UCSD-AML1 (cell line): ENCODE data around the gene UXT.
A peak's percentile ranks its signal among the peaks of the same experiment; 100 is the strongest.
"Not testable (repeated sequence)": the region's sequence is repeated elsewhere in the genome, so short reads cannot be mapped to it uniquely, and the experiment has no call there.

ENCODE experiments used
- DNase-seq: peaks from one replicate; lab custom pipeline; 2025; ENCODE audit not compliant: unreplicated experiment; lab: John Stamatoyannopoulos, UW

UXT gene, protein sequence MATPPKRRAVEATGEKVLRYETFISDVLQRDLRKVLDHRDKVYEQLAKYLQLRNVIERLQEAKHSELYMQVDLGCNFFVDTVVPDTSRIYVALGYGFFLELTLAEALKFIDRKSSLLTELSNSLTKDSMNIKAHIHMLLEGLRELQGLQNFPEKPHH

DNA sequence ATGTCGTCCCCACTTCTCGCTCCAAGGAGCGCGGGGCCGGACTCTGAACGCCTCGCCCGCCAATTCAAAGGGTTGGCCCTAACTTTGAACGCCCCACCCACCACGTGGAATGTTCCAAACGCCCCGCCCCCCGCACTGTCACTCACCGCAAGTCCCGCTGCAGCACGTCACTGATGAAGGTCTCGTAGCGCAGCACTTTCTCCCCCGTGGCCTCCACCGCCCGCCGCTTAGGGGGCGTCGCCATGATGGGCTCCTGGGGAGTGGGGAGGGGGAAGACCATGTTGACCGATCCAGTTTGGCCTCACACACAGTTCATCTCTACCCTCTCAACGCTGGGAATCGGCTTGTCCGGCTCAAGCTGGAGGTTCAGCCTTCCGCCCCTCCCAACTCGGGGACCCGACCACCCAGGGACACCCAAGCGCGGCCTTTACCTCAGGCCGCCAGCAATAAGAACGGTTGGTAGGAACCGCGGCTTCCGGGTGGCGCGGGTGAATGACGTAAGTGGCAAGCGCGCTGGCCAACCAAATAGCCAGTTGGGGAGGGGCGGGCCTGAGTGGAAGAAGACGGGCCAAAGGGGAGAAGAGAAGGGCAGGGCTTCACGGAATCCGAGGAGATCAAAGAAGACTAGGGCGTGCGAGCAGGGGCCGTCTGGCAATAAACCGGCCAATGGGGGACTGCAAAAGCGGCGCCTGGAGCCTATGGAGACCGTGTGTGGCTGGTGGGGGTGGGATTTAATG lies at the start of gene UXT:
UXT (minus strand) TSS at position 497 of the 737 bp plus-strand sequence; CDS start at position 244, 253 bp downstream.
- DNase-seq: peak; percentile 88

- no peak for DNase-seq
Measured at GRCh38 chrX:47707031-47707780, 48.2 kb upstream of the UXT start.

DNA sequence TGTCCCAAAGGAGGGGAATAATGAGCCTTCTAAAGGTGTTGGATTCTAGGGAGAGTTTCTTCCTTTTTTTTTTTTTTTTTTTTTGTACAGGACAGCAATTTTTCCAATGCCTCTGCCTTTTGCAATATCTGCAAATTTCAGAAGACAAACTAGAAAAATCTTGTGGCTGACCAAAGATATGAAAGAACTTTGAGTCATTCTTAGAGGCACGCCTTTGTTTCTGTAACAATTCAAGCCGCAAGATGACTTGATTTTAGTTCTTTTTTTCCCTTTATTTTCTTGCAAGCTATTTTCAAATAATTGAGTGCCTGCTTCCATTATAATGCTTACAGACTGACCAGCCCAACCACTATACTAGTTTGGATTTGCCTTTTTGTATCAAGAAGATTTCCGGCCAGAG lies 47.6 kb upstream of the UXT start:
- no peak for DNase-seq

DNA sequence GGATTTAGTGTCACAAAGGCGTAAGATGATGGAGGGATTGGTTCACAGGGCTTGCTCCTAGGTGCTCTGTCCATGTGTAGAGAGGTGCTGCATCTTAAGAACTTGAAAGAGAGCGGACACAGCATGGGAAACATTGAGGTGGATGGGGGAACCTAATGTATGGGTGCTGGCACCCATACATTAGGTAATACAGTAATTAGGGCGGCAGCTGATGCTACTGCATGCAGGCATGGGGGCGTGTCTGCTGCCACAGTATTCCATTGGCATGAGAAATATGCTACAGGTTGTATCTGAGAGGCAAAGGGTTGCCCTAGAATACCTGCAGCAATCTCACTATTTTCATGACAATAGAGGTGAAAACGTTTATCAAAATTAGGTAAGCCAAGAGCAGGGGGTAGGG lies 45.8 kb upstream of the UXT start:
- DNase-seq: no peak

DNA sequence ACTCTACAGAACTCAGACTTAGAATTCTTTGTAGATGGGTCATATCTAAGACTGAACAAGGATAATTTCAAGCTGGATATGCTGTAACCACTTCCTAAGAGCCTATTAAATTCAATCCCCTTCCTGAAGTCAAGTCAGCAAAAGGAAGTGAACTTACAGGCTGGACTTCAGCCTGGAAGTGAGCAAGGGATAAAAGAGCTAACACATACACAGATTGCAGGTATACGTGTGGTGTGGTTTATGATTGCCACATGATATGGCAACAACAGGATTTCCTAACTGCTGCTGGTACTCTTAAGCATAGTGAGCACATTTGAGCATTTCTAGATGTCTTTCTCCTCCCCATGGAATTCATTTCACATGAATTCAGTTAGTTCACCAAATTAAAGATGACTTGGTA lies 38.2 kb upstream of the UXT start:
- no peak for DNase-seq

- DNase-seq: no peak
Measured at GRCh38 chrX:47690175-47690574, 31.2 kb upstream of the UXT start.

GRCh38 chrX:47687263-47687662 lies 28.3 kb upstream of the UXT start:
- DNase-seq: no peak

DNA sequence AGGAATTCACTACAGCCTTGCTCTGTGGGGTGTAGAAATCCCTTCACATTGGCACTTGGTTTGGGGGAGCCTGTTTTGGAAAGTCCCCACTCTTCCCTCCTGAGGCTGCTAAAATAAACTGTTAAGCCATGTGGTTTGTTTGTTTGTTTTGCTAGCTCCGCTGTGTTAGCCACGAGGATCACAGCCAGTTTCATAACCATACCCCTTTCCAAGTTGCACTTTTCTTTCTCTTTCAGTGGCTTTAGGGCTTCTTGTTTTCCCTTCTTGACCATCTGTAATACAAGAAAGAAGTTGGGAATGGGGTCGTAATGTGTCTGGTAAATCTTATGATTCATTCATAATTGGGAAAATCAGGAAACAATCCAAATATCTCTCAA lies 24.8 kb upstream of the UXT start:
- DNase-seq: no peak

- DNase-seq: no peak
Measured at GRCh38 chrX:47683184-47683828, 24.3 kb upstream of the UXT start.

- not testable (repeated sequence) for DNase-seq
Measured at GRCh38 chrX:47675959-47676859, 17.2 kb upstream of the UXT start.

DNA sequence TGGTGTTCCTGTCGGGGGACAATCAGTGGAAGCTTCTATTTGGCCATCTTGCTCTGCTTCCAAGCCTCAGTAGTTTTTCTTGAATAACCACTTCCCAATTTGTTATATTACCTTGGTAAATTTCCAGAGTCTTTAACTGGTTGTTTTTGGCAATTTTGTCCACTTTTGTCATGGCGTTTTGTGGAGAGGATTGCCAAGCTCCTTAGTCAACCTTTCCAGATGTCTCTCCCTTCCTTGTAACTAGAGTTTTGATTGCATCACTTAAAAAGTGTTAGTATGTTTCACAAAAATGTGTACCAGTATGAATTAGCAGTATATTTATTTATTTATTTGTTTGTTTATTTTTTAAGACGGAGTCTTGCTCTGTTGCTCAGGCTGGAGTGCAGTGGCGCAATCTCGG lies 15.8 kb upstream of the UXT start:
- DNase-seq: no peak

DNA sequence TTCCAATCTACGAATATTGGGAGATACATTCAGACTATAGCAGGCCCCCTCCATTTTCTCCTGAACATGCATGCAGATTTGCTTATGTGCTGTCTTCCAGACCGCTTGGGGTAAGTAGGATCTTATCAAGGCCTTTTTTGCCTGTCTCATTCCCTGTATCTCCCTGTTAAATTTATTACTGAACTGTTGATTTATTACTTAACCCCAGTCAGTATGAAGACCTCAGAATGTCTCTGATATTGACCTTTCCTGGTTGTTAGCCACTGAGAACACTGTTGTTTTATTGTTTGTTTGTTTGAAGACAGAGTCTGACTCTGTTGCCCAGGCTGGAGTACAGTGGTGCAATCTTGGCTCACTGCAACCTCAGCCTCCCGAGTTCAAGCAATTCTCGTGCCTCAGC lies 6.8 kb upstream of the UXT start:
- DNase-seq: not testable (repeated sequence)

DNA sequence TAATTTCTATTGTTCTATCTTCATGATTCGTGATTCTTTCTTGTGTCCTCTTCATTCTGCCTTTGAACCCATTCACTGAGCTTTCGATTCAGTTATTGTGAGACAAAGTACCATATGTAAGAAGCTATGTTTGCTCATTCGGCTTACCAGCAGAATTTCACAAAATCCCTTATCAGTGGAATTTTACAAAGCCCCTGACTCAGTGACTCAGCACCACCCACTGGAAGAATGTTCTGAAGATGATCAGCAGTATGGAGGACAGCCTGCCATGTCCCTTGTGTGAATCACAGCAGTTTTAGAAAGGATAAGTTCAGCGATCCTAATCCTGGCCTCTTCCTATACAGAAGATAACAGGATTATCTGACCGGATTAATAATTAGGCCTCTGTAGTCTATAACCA lies 5.8 kb upstream of the UXT start:
- DNase-seq: no peak

- DNase-seq: no peak
Measured at GRCh38 chrX:47662144-47662657, 3.2 kb upstream of the UXT start.

DNA sequence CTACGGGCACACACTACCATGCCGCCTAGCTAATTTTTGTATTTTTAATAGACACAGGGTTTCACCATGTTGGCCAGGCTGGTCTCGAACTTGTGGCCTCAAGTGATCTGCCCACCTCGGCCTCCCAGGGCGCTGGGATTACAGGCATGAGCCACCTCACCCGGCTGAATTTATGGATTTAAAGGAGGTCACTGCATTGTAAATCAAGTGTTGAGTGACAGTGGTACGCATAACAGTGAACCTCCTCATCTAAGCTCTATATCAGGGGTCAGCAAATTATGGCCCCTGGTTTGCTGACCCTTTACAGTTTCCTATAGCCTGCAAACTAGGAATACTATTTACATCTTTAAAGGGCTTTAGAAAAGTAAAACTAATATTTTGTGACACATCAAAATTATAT lies 2.6 kb upstream of the UXT start:
- no peak for DNase-seq

- DNase-seq: no peak
Measured at GRCh38 chrX:47659421-47659726, 394 bp upstream of the UXT start.

DNA sequence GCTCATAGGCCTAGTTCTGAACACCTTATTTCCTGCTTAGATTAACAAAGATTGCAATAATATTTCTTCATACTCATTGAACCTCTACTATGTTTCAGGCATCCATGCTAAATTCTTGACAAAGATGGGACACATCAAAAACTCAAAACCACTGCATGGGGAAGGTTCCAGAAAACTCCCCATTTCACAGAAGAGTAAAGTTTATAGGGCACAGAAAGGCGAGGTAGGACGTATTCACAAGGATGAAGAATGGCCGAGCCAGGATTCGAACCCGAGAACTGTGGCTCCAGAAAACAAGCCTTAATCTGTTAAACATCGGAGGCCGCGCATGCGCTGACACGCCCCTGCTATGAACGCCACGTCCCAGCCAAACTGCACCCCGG lies 688 bp downstream of the UXT start:
- DNase-seq: no peak

DNA sequence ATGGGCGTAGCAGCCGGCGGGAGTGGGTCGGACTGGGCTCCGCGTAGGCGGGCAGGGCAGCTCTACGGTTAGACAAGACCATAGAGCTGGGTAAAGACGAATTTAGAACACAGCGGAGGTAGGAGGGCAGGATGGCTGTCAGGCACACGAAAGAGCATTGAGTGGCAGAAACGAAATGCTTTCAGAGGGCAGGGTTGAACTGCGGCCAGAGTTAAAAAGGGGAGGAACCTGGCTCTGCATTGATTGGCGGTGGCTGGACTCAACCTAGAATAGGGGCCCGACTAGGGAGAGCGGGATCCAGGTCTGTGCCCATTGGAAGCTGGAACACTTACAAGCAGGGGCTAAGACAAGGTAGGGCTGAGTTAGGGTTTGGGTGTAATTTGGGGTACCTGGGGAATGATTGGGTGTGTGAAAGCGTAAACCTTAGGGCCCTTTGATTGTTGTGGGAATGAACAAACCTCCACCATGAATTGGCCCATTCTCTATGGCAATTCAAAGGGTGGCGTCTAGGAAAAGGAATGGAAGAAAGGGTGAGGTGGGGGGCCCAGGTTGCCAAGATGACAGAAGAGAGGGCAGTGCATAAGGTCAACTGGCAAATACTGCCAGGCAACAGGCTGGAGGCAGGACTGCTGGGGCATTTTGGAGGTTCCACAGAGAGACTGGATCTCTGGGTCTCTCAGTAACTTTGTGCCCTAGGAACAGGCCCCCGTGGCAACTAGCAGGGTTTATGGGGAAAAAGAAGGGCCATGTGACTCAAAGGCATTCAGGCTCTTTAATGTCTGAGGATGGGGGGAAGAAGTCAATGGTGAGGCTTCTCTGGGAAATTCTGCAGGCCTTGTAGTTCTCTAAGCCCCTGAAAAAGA lies 7.7 kb downstream of the UXT start:
- no peak for DNase-seq

- peak; percentile 93 for DNase-seq
Measured at GRCh38 chrX:47650164-47651042, 8.6 kb downstream of the UXT start, which contains the start of gene ELK1. Gene ELK1 (minus strand): TSS chrX:47650563. CDS start chrX:47641441, 9,122 bp downstream.
